HEK293T (cell line): Measurements from ENCODE around the gene PRICKLE2.

Source experiments
- ARNT ChIP-seq: fragments of 450-650 bp; IDR thresholded peaks from 2 replicates; pipeline ENCODE4 v1.6.1; 2017; ENCODE audit warnings: mild to moderate bottlenecking
- BHLHE40 ChIP-seq: fragments of 450-650 bp; IDR thresholded peaks from 2 replicates; pipeline ENCODE4 v1.6.1; 2016; ENCODE audit warnings: mild to moderate bottlenecking, moderate library complexity, borderline replicate concordance
- ELF4 ChIP-seq: fragments of 450-650 bp; IDR thresholded peaks from 2 replicates; pipeline ENCODE4 v1.6.1; 2017; ENCODE audit warnings: antibody characterized with exemption
- FOXK2 ChIP-seq: fragments of 450-650 bp; IDR thresholded peaks from 2 replicates; pipeline ENCODE4 v1.6.1; 2016; ENCODE audit warnings: mild to moderate bottlenecking
- L3MBTL2 ChIP-seq: fragments of 450-650 bp; conservative IDR thresholded peaks from 2 replicates; pipeline ENCODE4 v1.6.1; 2016; ENCODE audit warnings: mild to moderate bottlenecking
- LEF1 ChIP-seq: fragments of 450-650 bp; IDR thresholded peaks from 2 replicates; pipeline ENCODE4 v1.6.1; 2017; ENCODE audit warnings: mild to moderate bottlenecking, borderline replicate concordance
- NFRKB ChIP-seq: fragments of 450-650 bp; IDR thresholded peaks from 2 replicates; pipeline ENCODE4 v1.6.1; 2016; ENCODE audit warnings: mild to moderate bottlenecking, moderate library complexity
- SP1 ChIP-seq: fragments of 450-650 bp; IDR thresholded peaks from 2 replicates; pipeline ENCODE4 v1.6.1; 2017
- SUZ12 ChIP-seq: fragments of 450-650 bp; IDR thresholded peaks from 2 replicates; pipeline ENCODE4 v1.6.1; 2016; ENCODE audit warnings: mild to moderate bottlenecking
- TARDBP ChIP-seq: fragments of 450-650 bp; IDR thresholded peaks from 2 replicates; pipeline ENCODE4 v1.6.1; 2016
- ZNF384 ChIP-seq: fragments of 450-650 bp; IDR thresholded peaks from 2 replicates; pipeline ENCODE4 v1.6.1; 2016

GRCh38 chr3:64184621-64185020, 40.6 kb downstream of the PRICKLE2 start:
- TF ChIP-seq SP1 (no peak), FOXK2 (no peak), NFRKB (no peak), SUZ12 (no peak), LEF1 (no peak), BHLHE40 (no peak), ELF4 (no peak), TARDBP (no peak), ARNT (no peak), L3MBTL2 (no peak), ZNF384 (no peak)
